Endothelial cell of umbilical vein (primary cell): ENCODE results near the gene EPHB6. TPM values are rescaled to one million over a fixed set of nuclear protein-coding genes. Genes with fewer than 3 reads are reported as not detected.

ENCODE experiments used
- BruUV-seq: library from RNA; stranded (reverse); fragments of 400-500 nt; replicated peaks from 2 replicates; lab custom pipeline; 2021; lab: Mats Ljungman, UMichigan
- CTCF ChIA-PET: fragments of 300-600, 350-600 bp; sonication (Branson Sonifier 250); formaldehyde crosslinking; loops from one replicate; lab custom pipeline; 2021; ENCODE audit warnings: antibody characterized with exemption, inconsistent platforms; lab: Charles Lee
- POLR2A ChIA-PET: fragments of 300-600, 350-600 bp; sonication (Branson Sonifier 250); formaldehyde crosslinking; loops from one replicate; lab custom pipeline; 2021; ENCODE audit warnings: antibody characterized with exemption, inconsistent platforms; lab: Charles Lee
- DNase-seq: peaks from one replicate; pipeline ENCODE4 v3.0.0-alpha.2; 2011; ENCODE audit warnings: low read depth, low spot score
- FAIRE-seq: peaks from 2 replicates; lab custom pipeline; 2011; peaks lifted over from hg19 to GRCh38; lab: Jason Lieb, UNC
- H2AFZ ChIP-seq: 2 replicates; pipeline ENCODE4 v1.6.0; 2012; ENCODE audit warnings: low read depth, low read length, control low read depth, inconsistent platforms
- H3K27ac ChIP-seq: 2 replicates; pipeline ENCODE4 v1.5.1; 2011; ENCODE audit warnings: low read depth, mild to moderate bottlenecking, control low read depth, low read length, moderate library complexity; ENCODE audit not compliant: insufficient read depth
- H3K27me3 ChIP-seq, 2 experiments: 2 replicates each; pipeline versions ENCODE4 v1.6.0 to v1.6.1; 2011; ENCODE audit warnings: low read length in 2 of 2, mixed read lengths in 1 of 2; ENCODE audit not compliant: control insufficient read depth in 2 of 2, insufficient read depth in 2 of 2
- H3K36me3 ChIP-seq, 2 experiments: 2 replicates in 1 of 2; 3 replicates in 1 of 2; pipeline ENCODE4 v1.5.1; 2011; ENCODE audit warnings: low read length in 2 of 2, mild to moderate bottlenecking in 1 of 2, moderate library complexity in 1 of 2; ENCODE audit not compliant: control insufficient read depth in 2 of 2, insufficient read depth in 2 of 2; ENCODE audit errors: extremely low read depth in 1 of 2
- H3K4me1 ChIP-seq: 3 replicates; pipeline ENCODE4 v1.5.1; 2011; ENCODE audit warnings: mild to moderate bottlenecking, low read length; ENCODE audit not compliant: control insufficient read depth, insufficient read depth; ENCODE audit errors: extremely low read depth
- H3K4me2 ChIP-seq: 2 replicates; pipeline ENCODE4 v1.6.1; 2011; ENCODE audit warnings: low read length, control low read depth, mixed read lengths; ENCODE audit not compliant: insufficient read depth
- H3K4me3 ChIP-seq, 3 experiments: fragments of 200-600 bp in 1 of 3; sonication (generic), shearing (Covaris generic) in 1 of 3; replicated peaks in 1 of 3; 2 replicates each; pipeline ENCODE4 v1.5.1; 2011 to 2016; ENCODE audit warnings: control low read depth in 3 of 3, low read length in 3 of 3, mild to moderate bottlenecking in 2 of 3, inconsistent platforms in 1 of 3, low read depth in 1 of 3, moderate library complexity in 1 of 3; ENCODE audit not compliant: insufficient read depth in 1 of 3
- H3K79me2 ChIP-seq: 2 replicates; pipeline ENCODE4 v1.6.0; 2012; ENCODE audit warnings: low read length, inconsistent platforms; ENCODE audit not compliant: control insufficient read depth, insufficient read depth
- H3K9ac ChIP-seq: replicated peaks from 2 replicates; pipeline ENCODE3; 2011; ENCODE audit warnings: low read length, control low read depth; ENCODE audit not compliant: insufficient read depth; ENCODE audit errors: extremely low read depth
- H3K9me1 ChIP-seq: replicated peaks from 3 replicates; pipeline ENCODE4 v1.6.0; 2011; ENCODE audit warnings: mild to moderate bottlenecking, low read length; ENCODE audit not compliant: control insufficient read depth, insufficient read depth; ENCODE audit errors: extremely low read depth
- H3K9me3 ChIP-seq: replicated peaks from 2 replicates; pipeline ENCODE4 v1.5.1; 2012; ENCODE audit warnings: low read length, inconsistent platforms; ENCODE audit not compliant: control insufficient read depth, insufficient read depth
- H4K20me1 ChIP-seq: replicated peaks from 2 replicates; pipeline ENCODE3; 2011; ENCODE audit warnings: mild to moderate bottlenecking, low read length; ENCODE audit not compliant: control insufficient read depth, insufficient read depth; ENCODE audit errors: extremely low read depth
- EZH2 ChIP-seq: IDR thresholded peaks from 2 replicates; pipeline ENCODE4 v1.6.1; 2012; ENCODE audit warnings: borderline replicate concordance, low read depth, mild to moderate bottlenecking, moderate library complexity, low read length, inconsistent platforms; ENCODE audit not compliant: severe bottlenecking
- FOS ChIP-seq: IDR thresholded peaks from 2 replicates; pipeline ENCODE4 v1.6.1; 2011; ENCODE audit warnings: mild to moderate bottlenecking, low read length, moderate library complexity, borderline replicate concordance; ENCODE audit not compliant: insufficient read depth
- GATA2 ChIP-seq: IDR thresholded peaks from 2 replicates; pipeline ENCODE4 v1.7.0; 2011; ENCODE audit warnings: low read depth, mild to moderate bottlenecking, moderate library complexity, mixed read lengths, low read length; ENCODE audit not compliant: insufficient read length, insufficient read depth
- JUN ChIP-seq: IDR thresholded peaks from 2 replicates; pipeline ENCODE4 v1.6.1; 2011; ENCODE audit warnings: borderline replicate concordance, low read depth; ENCODE audit not compliant: insufficient read length, insufficient read depth
- MYC ChIP-seq: IDR thresholded peaks from one replicate; pipeline ENCODE4 v1.6.1; 2011; ENCODE audit warnings: mild to moderate bottlenecking, low read depth, low read length
- POLR2A ChIP-seq: IDR thresholded peaks from 2 replicates; pipeline ENCODE4 v1.6.1; 2012; ENCODE audit warnings: low read depth, mild to moderate bottlenecking, control low read depth, low read length
- POLR2AphosphoS5 ChIP-seq: IDR thresholded peaks from 2 replicates; pipeline ENCODE4 v1.6.1; 2012; ENCODE audit warnings: low read depth, mild to moderate bottlenecking, control low read depth, low read length, moderate library complexity; ENCODE audit not compliant: insufficient read depth
- dilution Hi-C: fragments of 300-500 bp; cut with MboI; formaldehyde crosslinking; loops from one replicate; pipeline ENCODE4 v1.15.0; 2019; ENCODE audit warnings: low sequenced_read_pairs; ENCODE audit not compliant: extremely low pct_ligation_motif_present
- intact Hi-C: fragments of 100-400 bp; cut with micrococcal nuclease; formaldehyde crosslinking; loops from one replicate; pipeline ENCODE4 v1.10.0; 2022
- polyA plus RNA-seq, 4 experiments: library from polyadenylated mRNA; depleted of rRNA in 3 of 4; stranded (reverse) in 3 of 4; unstranded in 1 of 4; fragments of >200 nt; gene quantifications; 2 replicates each; pipeline versions ENCODE4 v1.2.1 to v1.2.3, GENCODE V29; 2011 to 2012; ENCODE audit warnings: missing spikeins in 1 of 4
- total RNA-seq: library from RNA; stranded (reverse); gene quantifications from 2 replicates; pipeline ENCODE4 v1.2.3, GENCODE V29; 2021
- TF ChIP-seq, protein P1 (sequence below), 2 donors: IDR thresholded peaks; 1 replicate in 1 of 2; 2 replicates in 1 of 2; pipeline ENCODE4 v1.5.1; 2011; ENCODE audit warnings: low read length in 2 of 2, mild to moderate bottlenecking in 2 of 2, moderate library complexity in 2 of 2, control low read depth in 1 of 2, inconsistent platforms in 1 of 2, low read depth in 1 of 2; ENCODE audit not compliant: insufficient read depth in 1 of 2; ENCODE audit errors: extremely low read depth in 1 of 2
- TF ChIP-seq, protein P2 (sequence below): IDR thresholded peaks from 2 replicates; pipeline ENCODE4 v1.6.1; 2011; ENCODE audit not compliant: insufficient read depth, insufficient read length

The EPHB6 gene
- total and polyA plus RNA-seq, 2 donors (not counting 3 experiments of a cell fraction or from before 2014, with no cell fraction given): 0.86 to 2.9 TPM

DNA sequence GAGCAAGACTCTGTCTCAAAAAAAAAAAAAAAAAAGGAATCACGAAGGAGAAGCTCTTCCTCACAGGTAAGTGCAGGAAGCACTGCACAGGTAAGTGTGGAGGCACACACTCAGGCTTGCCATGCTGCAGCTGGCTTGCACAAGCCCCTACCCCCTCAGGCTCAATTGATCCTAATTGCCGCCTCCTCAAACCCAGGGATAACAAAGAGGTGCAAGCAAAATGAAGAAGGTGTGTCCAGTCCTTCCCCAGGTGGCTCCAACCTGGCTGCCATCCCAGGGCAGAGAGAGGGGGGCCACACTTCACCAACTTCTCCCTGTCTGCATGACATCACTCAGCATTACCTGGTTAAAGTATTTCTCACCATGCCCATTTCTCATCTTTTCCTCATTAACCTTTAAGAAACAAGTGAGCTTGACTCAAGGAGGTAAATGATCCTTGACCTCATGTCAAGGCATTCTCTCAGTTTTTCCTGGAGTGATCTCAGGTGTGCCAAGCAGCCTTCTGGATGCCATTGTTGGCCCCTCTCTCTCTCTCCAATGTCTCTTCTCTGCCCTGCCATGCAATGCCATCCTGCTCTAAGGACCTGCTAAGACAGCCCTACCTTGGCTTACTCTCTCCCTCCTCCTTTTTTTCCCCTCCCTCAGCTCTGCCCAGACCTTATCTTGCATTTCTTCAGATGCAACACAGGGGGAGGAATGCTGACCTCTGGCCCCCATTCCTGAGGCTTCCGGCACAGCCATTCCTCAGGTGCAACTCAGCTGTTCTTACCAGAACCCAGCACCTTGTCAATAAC, 43.7 kb downstream of the EPHB6 start:
- BruUV-seq: no TSS peak
- no peaks in the 10 kb centered on the region for H3K9me1 ChIP-seq
- H3K4me1 ChIP-seq: no peaks in the 10 kb centered on the region
- no peak for TF ChIP-seq GATA2
- no peak for TF ChIP-seq EZH2
- TF ChIP-seq MYC: no peak
- TF ChIP-seq FOS: no peak
- TF ChIP-seq POLR2AphosphoS5: no peak
- no peak for TF ChIP-seq POLR2A
- TF ChIP-seq, protein P1, sequence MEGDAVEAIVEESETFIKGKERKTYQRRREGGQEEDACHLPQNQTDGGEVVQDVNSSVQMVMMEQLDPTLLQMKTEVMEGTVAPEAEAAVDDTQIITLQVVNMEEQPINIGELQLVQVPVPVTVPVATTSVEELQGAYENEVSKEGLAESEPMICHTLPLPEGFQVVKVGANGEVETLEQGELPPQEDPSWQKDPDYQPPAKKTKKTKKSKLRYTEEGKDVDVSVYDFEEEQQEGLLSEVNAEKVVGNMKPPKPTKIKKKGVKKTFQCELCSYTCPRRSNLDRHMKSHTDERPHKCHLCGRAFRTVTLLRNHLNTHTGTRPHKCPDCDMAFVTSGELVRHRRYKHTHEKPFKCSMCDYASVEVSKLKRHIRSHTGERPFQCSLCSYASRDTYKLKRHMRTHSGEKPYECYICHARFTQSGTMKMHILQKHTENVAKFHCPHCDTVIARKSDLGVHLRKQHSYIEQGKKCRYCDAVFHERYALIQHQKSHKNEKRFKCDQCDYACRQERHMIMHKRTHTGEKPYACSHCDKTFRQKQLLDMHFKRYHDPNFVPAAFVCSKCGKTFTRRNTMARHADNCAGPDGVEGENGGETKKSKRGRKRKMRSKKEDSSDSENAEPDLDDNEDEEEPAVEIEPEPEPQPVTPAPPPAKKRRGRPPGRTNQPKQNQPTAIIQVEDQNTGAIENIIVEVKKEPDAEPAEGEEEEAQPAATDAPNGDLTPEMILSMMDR (IDR thresholded peaks at IDR 0.05; ENCODE audit: extremely low read depth in 1 of 2, insufficient read depth in 1 of 2, low read depth in 1 of 2, low read length in 2 of 2): no peak
- TF ChIP-seq, protein P2, sequence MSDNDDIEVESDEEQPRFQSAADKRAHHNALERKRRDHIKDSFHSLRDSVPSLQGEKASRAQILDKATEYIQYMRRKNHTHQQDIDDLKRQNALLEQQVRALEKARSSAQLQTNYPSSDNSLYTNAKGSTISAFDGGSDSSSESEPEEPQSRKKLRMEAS: no peak
- TF ChIP-seq JUN: no peak
- FAIRE-seq (no peak), DNase-seq (no peak)
- no peaks in the 10 kb centered on the region for H3K79me2 ChIP-seq
- H3K36me3 ChIP-seq: no peaks in the 10 kb centered on the region
- ChIA-PET POLR2A (no interaction called here), CTCF (interaction anchor here (1.0 kb wide), 1 partner anchor 295 kb away, joined by 3 read pairs; no protein-coding TSS in a partner anchor)
- dilution Hi-C loops (no loop called here), intact Hi-C loops (no loop called here)
- H3K27ac ChIP-seq: no peak overlapping the region
- H3K9ac ChIP-seq: no peak overlapping the region
- peaks cover 0 to 2% of the 10 kb centered on the region in 2 experiments for H3K27me3 ChIP-seq
- H2AFZ ChIP-seq: no peak overlapping the region
- no peak overlapping the region for H3K4me2 ChIP-seq
- no peak overlapping the region for H3K4me3 ChIP-seq
- no peaks in the 10 kb centered on the region for H4K20me1 ChIP-seq
- no peaks in the 10 kb centered on the region for H3K9me3 ChIP-seq
